ENCODE data around the gene SPCS3.
"Not testable (repeated sequence)": the region's sequence is repeated elsewhere in the genome, so short reads cannot be mapped to it uniquely, and the experiment has no call there.

SPCS3 gene

DNA sequence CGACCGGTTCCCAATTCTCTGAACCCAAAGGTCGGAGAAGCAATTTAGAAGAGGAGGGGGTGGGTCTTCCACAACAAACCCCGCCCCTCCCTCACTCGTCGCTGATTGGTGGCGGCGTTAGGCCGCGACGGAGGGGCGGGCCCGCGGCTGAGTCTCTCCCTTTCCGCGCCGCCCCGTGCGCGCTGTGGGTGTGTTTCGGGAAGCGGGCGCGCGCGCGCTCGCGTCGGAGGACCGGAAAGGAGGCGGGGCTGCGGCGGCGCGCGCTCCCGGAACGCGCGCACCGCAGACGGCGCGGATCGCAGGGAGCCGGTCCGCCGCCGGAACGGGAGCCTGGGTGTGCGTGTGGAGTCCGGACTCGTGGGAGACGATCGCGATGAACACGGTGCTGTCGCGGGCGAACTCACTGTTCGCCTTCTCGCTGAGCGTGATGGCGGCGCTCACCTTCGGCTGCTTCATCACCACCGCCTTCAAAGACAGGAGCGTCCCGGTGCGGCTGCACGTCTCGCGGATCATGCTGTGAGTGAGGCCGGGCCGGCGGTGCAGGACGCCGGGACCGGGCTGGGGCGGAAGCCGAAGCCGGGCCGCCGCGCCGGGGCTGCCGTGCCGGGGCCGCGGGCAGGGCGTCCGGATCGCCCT lies at the start of gene SPCS3:
Gene SPCS3 (plus strand): TSS at position 263 of the 636 bp plus-strand sequence. CDS start 111 bp downstream, at position 374.
- DNase-seq (ENCODE audit: low spot score), result peak; percentile 97

DNA sequence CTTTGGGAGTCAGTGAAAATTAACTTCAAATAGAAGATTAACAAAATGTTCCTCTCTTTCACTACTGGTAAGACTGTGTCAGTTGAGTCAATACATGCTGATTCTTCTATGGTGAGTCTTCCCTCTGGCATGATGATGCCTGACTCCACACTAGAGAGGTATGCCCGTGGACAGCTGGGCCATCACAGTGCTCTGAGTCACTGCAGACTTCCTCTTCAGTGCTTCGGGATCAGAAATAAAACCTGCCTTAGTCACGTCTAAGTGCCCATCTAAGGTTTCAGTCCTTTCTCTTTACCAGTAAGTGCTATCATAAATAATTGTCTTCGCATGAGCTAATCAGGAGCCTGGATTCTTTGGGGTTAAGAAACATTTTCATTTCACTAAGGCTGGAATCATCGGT lies 49.1 kb upstream of the SPCS3 start:
- DNase-seq (ENCODE audit: low spot score), result no peak

DNA sequence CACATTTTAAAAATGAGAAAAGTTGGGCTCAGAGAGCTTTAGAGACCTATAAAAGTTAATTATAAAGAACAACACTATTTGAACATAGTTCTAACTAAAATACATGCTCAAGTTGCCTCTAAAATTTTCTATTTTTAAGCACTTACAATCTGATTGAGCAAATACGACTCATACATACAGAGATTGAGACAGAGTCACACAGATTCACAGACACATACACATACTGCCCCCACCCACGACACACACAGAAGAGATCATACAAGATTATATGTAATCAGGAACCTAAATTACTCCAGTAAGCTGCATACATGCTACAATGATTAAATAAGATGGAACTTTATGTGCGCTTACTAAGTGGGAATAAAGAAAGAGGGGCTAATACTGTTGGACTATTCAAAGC lies 48.0 kb upstream of the SPCS3 start:
- DNase-seq (ENCODE audit: low spot score), result no peak

DNA sequence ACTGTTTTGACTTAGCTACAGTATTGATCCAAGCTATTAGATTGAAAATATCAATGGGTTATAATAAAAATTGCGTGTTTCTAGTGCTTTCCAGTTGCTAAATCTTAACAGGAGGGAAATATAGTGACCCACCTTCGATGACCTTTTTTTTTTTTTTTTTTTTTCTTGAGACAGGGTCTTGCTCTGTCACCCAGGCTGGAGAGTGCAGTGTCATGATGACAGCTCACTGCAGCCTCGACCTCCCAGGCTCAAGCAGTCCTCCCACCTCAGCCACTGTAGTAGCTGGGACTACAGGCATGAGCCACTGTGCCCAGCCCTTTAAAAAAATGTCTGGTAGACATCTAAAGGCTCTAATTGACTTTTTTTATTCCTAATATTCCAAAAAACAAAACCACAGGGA lies 47.0 kb upstream of the SPCS3 start:
- DNase-seq (ENCODE audit: low spot score), result no peak

DNA sequence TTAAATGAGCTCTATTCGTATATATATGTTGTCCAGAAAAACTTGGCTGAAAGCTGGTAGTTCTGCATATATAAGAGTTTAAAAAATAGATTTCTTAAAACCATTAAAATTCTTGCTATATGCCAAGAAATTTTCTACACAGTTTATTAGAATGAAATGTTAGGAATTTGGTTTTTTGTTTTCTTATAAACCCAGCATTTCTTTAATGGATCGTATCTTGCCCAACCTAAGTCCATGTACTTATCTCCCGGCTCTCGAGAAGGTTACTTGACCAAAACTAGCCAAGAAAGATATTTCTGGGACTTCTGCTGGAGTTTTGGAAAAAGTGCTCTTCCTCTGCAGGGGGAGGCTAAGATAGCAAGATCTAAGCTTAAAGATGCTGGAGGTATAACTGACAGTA lies 46.0 kb upstream of the SPCS3 start:
- DNase-seq (ENCODE audit: low spot score), result no peak

DNA sequence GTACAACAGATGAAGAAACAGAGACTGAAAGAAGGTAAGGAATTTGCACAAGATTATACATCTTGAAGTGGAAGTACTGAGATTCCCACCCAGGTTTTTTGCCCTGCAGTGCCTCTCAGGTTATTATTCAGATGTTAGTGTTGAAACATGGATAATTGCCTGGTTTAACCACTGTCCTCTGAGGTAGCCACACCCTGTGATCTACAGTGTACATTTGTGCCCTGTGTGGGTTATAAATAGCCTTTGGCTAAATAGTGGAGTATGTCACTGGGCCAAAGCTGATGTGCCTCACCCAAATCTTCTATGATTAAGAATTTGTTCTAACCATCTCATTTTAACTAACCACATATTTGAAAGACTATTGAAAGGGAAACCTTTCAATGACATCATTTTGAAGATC lies 45.3 kb upstream of the SPCS3 start:
- no peak for DNase-seq (ENCODE audit: low spot score)

DNA sequence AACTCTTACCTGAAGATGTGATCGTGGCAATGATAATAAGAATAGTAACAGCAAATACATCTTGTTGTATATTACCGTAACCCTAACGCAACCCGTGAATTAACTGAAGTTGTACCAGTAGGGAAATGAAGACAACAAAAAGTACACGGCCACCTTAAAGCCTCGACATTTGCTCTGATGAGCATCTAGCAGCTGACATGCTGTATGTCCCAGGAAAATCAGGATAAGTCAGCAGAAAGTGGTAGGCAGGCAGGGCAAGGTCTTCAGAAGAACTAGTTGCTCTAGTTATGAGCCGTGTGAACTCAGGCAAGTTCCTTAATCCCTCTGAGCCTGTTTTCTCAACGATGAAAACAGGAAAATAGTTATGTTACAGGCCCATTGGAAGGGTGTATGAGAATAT lies 43.1 kb upstream of the SPCS3 start:
- no peak for DNase-seq (ENCODE audit: low spot score)

DNA sequence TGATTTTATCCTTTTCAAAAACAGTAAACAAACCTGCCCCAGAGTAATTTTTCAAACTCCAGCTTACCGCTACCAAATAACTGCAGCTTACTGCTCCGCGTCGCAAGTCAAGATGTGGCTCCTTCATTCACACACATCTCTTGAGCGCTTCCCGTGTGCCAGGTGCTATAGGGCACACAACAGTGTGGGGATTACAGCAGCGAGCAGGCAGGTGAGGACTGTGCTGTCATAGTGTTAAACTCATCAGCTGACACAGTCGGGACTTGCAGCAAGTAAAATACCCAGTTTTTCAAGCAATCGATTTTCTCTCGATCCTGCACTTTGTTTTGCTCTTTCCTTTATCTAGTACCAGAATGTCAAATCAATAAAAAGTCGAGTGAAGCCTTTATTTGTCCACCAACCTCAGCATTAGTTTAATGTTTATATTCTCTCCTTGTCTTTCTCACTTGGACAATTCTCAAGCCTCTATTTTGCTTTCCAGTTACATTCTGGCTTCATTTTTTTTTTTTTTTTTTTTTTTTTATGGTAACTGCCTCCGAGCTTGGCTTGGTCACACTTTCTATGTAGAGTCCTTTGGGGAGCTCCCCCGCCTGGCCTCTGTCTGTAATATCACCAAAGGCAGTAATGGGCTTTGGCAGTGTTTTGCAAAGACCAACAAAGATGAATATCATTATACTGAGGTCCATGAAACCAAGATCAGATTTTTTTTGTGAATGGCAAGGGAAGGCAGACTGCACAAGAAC lies 42.4 kb upstream of the SPCS3 start:
- DNase-seq (ENCODE audit: low spot score), result peak; percentile 34

DNA sequence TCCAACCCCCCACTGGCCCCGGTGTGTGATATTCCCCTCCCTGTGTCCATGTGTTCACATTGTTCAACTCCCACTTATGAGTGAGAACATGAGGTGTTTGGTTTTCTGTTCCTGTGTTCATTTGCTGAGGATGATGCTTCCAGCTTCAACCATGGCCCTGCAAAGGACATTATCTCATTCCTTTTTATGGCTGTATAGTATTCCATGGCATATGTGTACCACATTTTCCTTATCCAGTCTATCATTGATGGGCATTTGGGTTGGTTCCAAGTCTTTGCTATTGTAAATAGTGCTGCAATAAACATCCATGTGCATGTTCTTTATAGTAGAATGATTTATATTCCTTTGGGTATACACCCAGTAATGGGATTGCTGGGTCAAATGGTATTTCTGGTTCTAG lies 40.2 kb upstream of the SPCS3 start:
- DNase-seq (ENCODE audit: low spot score), result not testable (repeated sequence)

DNA sequence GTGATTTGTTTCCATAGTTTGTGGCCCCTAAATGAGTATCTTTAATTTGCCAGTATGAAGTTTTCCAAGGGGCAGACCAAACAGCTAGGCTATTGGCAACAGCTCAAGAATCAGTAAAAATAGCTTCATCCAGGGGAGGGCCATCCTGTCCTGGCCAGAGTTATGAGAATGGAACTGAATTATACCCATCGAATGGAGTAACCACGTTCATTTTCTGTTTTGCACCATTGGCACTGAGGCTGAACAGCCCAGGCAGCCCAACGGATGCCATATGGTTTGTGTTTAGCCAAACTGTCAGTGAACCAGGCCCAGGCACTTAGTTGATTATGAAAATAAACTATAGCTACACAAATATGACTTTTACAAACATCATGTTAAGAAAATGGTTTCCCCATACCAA lies 33.0 kb upstream of the SPCS3 start:
- DNase-seq (ENCODE audit: low spot score), result no peak

DNA sequence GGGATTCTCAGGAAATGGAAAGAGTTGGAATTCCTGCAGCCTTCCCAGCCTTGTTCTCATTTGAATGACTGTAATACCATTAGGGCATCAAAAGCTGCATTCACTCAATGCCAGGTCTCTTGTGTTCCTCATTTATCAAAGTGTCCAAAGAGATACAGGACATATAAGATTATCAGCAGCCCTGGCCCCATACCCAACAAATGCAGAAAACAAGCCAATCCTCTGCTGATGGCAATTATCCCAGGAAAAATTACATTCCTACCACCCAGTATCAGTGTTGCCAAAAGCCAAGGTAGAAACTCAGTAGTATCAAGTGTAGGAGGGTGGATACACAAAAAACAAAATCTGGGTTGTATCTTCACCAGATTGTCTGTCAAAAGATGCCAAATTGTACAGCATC lies 32.2 kb upstream of the SPCS3 start:
- DNase-seq (ENCODE audit: low spot score), result no peak

DNA sequence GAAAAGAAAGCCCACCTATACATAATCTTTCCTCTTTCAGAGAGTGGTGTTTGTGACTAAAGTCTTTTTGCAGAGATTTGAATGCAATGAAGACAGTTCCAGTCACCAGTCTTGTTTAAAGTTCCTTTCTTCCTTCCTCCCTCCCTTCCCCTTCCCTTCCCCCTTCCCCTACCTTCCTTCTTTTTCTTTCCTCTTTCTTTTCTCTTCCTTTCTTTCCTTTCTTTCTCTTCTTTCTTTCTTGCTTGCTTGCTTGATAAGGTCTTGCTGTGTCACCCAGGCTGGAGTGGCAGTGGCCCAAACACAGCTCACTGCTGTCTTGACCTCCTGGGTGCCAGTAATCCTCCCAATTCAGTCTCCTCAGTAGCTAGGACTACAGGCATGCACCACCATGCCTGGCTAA lies 31.7 kb upstream of the SPCS3 start:
- DNase-seq (ENCODE audit: low spot score), result no peak

DNA sequence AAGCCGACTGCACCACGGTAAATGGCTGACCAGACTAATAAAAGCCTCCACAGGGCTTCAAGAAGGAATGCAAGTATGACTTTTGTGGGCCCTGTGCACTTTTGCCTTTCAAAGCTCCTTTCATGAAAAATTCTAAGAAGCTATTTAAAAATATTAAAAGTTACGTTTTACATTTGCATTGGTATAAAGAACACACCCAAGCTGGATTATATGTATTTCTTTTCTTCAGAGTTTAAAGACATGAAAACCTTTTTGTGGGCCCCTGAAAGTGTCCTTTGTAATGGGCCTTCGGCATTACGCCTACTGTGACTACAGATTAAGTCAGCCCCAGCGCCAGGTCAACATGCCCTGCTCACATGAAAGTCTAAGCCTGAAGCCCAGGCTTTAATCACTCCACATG lies 30.2 kb upstream of the SPCS3 start:
- no peak for DNase-seq (ENCODE audit: low spot score)

DNA sequence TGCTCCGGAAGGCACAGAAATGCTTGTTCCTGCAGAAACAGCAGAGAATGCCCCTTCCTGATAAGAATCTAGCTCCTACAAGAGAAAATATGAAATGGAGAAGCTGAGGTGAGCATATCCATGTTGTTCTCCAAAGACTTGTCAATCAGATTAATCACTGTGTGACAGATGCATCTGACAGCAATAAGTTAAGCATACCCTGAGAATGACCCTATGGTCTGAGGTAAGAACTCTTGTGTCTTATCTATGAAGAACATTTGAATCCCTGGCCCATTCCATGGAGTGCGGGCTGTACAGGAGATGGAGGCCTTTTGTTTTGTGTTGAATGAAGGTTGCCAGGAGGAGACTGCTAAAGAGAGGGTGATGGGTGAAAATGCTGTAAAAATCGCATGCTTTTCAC lies 29.2 kb upstream of the SPCS3 start:
- no peak for DNase-seq (ENCODE audit: low spot score)

DNA sequence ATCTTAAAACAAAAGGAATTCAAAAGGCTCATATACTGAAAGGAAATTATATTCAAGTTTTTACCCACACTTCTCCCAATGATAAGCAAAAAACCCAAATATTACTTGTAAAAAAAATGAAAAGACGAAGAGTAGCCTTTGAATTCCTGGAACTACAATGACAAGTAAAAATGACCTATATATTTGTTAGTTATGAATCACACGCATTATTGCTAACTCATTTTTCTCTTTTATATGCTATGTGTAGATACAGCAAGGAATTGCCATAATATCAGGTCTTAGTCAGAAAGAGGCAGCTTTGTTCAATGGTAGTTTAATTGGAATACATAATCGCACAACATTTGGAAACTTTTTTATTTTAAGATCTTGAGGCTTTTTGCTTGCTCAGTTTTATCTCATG lies 28.0 kb upstream of the SPCS3 start:
- no peak for DNase-seq (ENCODE audit: low spot score)

DNA sequence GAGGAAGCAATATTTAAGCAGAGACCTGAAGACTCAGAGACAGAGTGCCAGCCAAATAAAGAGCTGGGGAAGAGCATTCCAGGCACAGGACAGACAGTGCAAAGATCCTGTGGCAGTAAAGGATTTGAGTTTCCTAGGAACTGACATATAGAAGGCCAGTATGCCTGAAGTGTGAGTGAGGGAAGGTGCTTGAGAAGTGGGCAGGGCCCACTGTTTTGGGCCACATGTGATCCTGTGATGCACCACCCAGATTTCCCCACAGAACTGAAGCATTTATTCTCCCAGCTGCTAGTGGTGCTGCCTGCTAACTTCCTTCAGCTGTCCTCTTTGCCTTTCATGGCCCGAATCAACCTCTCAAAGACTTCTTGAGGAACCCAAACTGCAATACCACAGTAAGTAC lies 26.8 kb upstream of the SPCS3 start:
- DNase-seq (ENCODE audit: low spot score), result no peak

DNA sequence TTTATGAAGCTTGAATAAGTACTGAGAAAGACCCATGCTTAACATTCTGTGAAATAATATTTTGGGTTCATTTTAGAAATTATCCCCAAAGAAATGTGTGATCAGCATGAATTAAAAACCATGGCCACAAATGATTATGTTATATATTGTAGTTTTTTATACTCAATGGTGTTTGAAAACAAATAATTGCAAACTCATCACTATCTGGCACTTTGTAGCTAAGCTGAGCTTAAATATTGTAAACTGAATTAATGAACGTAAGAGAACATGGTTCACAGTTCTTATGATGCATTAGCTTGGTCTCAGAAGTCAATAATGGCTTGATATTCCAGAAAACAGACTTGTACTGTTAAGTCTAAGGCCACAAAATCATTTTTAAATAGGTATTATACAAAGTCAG lies 26.1 kb upstream of the SPCS3 start:
- no peak for DNase-seq (ENCODE audit: low spot score)

DNA sequence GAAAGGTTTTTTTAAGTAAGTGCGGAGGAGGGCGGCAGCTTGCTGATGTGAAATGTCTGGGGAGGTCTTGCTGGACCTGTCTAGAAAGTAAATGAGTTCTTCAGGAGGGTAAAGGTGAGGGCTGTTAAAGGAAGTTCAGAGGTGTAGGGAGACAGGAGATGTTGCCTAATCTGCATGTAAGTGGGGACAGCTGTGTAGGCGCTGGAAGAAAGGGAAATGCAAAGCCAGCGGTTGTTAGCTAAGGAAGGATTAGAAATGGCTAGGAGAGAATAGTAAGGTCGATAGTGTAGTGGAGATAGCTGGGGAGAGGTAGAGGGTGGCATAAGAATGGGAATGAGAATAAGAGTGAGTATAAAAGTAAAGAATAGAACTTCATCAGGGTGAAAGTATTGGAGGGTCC lies 23.9 kb upstream of the SPCS3 start:
- DNase-seq (ENCODE audit: low spot score), result not testable (repeated sequence)

DNA sequence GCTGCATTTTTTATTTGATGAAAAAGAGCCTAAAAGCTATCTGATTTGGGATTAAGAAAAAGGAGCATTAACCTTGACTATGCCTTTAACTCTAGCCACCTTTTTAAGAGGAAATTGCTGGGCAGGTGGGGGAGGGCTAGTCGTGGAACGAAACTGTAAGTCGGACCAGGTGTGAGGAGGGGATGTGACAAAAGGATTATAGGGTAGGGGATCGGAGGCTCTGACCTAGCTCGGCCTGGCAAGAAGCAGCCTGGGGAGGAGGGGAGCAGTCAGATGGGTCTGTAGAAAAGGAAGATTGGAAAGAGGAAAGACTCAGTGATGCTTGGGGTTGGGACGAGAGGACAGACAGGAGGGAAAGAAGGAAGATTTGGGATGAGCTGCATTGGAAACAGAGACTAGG lies 21.1 kb upstream of the SPCS3 start:
- DNase-seq (ENCODE audit: low spot score), result no peak

DNA sequence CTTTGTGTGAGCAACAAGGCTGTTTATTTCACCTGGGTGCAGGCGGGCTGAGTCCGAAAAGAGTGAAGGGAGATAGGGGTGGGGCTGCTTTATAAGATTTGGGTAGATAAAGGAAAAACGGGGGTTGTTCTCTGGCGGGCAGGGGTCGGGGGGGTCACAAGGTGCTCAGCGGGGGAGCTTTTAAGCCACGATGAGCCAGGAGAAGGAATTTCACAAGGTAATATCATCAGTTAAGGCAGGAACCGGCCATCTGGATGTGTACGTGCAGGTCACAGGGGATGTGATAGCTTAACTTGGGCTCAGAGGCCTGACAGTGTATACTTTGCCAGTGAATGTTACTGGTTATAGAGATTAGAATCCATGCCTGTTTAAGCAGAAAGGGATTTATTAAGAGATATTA lies 19.7 kb upstream of the SPCS3 start:
- DNase-seq (ENCODE audit: low spot score), result no peak

DNA sequence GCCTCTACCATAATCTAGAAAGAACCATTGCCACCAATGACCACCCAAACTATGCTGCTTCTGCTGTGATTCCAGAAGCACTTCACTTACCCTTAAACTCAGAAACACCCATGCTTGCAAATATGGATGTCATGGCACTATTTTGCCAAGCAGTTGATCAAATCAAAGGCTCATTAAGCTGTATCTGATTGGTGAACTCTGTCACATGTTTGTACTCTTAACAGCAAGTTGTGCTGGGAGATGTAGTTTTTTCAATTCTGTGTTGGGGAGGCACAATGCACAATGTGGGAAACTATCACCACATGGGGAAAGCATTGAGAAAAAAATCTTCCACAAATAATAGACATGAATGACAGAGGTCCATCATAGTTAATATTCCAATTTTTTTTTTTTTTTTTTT lies 19.2 kb upstream of the SPCS3 start:
- no peak for DNase-seq (ENCODE audit: low spot score)

DNA sequence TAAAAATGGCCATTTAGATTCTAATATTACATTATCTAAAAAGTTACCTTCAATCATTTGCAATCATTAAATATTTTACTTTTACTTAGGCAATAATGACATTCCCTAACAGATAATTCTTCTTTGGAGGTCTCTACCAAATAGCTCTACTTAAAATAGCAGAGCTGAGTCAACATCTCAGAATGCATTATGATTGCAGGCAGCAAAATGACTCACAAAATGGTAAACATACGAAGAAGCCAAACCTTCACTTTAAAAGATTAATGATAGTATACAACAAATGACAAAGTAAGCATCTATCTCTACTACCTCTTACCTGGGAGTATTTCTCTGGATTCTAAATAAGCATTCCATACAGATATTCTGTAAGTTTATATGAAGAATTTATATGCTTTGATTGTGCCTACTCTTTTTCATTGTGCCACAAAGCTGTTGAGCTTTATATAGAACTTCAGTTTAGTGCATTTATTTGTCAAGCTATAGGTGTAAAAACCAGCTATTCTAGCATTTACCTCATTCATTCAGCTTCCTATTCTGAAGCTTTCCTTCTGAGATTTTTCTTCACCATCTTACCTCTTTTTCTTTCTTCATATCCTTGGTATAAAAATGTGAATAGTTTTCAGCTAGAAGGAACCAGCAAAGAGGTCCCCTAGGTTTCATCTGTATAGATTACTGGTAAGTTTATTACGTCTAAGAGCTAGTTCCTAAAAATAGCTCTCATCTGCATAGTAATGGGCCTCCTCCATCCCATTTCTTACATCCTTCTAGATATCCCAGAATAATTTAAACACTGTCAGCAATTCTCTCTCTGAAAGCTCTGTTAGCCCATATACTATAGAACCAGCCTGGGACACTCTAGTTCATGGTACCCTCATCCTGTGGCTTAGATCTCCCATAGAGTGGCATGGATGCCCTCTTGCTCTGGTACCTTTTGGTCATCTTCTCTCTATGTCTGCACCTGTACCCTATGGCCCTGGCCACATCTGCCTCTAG lies 17.2 kb upstream of the SPCS3 start:
- DNase-seq (ENCODE audit: low spot score), result no peak

DNA sequence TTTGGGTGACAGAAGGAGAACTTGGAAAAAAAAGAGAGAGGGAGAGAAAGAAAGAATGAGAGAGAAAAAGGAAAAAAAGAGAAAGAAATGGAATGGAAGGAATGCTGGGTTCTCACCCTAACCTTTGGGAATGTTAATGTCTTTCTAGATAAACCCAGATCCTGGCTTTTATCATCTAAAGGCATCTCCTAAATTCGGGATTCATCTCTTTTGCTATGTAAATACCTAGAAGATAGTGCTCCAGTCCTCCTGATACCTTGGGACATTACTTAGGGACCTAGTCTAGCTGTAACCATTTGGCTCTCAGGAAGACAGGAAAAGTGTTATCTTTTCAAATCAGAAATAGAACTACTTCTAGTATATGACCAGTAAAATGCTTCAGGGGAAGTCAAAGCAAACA lies 15.8 kb upstream of the SPCS3 start:
- DNase-seq (ENCODE audit: low spot score), result no peak

Data from germinal center (tissue), 1 donor.